HepG2 (cell line): ENCODE data around the gene CCDC154. TPM values are rescaled to one million over a fixed set of nuclear protein-coding genes. Genes with fewer than 3 reads are reported as not detected.

Experiments
- CBX5 ChIP-seq: sonication (generic); formaldehyde crosslinking; IDR thresholded peaks from 2 replicates; pipeline ENCODE4 v1.4.0; 2020; ENCODE audit warnings: missing genetic modification reagents, borderline replicate concordance
- FOXC1 ChIP-seq: sonication (generic); formaldehyde crosslinking; IDR thresholded peaks from 2 replicates; pipeline ENCODE4 v1.8.0; 2022; ENCODE audit warnings: mild to moderate bottlenecking, missing genetic modification reagents, borderline replicate concordance
- MAFK ChIP-seq, 2 experiments: IDR thresholded peaks in 1 of 2; conservative IDR thresholded peaks in 1 of 2; 2 replicates each; pipeline ENCODE4 v1.6.1; 2011; ENCODE audit warnings: improper control_type of control experiment in 2 of 2, low read length in 2 of 2
- NFATC3 ChIP-seq: sonication (generic); formaldehyde crosslinking; IDR thresholded peaks from 2 replicates; pipeline ENCODE4 v1.5.1; 2020; ENCODE audit warnings: mild to moderate bottlenecking, missing genetic modification reagents
- NRL ChIP-seq: sonication (generic); formaldehyde crosslinking; IDR thresholded peaks from 2 replicates; pipeline ENCODE4 v1.5.0; 2020; ENCODE audit warnings: missing genetic modification reagents, mild to moderate bottlenecking, moderate library complexity, borderline replicate concordance
- PAWR ChIP-seq: sonication (generic); formaldehyde crosslinking; IDR thresholded peaks from 2 replicates; pipeline ENCODE4 v1.4.0; 2020; ENCODE audit warnings: missing genetic modification reagents, mild to moderate bottlenecking, borderline replicate concordance
- PBX2 ChIP-seq: IDR thresholded peaks from 2 replicates; pipeline ENCODE4 v1.6.1; 2016; ENCODE audit warnings: control low read depth
- PPARG ChIP-seq: conservative IDR thresholded peaks from 2 replicates; pipeline ENCODE4 v1.6.1; 2016; ENCODE audit warnings: missing biosample characterization, missing genetic modification reagents
- PRDM15 ChIP-seq: sonication (generic); formaldehyde crosslinking; IDR thresholded peaks from 2 replicates; pipeline ENCODE4 v1.4.0; 2020; ENCODE audit warnings: missing genetic modification reagents
- RELA ChIP-seq: sonication (generic); formaldehyde crosslinking; IDR thresholded peaks from 2 replicates; pipeline ENCODE4 v1.4.0; 2020; ENCODE audit warnings: missing genetic modification reagents
- SOX5 ChIP-seq: IDR thresholded peaks from 2 replicates; pipeline ENCODE4 v1.6.1; 2016; ENCODE audit warnings: borderline replicate concordance
- TEAD2 ChIP-seq: sonication (generic); formaldehyde crosslinking; IDR thresholded peaks from 2 replicates; pipeline ENCODE4 v1.9.0; 2021; ENCODE audit warnings: missing genetic modification reagents
- TMF1 ChIP-seq: sonication (generic); formaldehyde crosslinking; IDR thresholded peaks from 2 replicates; pipeline ENCODE4 v1.8.1; 2022; ENCODE audit warnings: low read depth, missing genetic modification reagents
- XRCC5 ChIP-seq: fragments of 200-400 bp; formaldehyde crosslinking; optimal IDR thresholded peaks from 2 replicates; pipeline ENCODE3; 2017; ENCODE audit warnings: mild to moderate bottlenecking, low read length
- YY1 ChIP-seq: IDR thresholded peaks from 2 replicates; pipeline ENCODE4 v1.6.1; 2011; ENCODE audit warnings: low read length, low read depth, moderate library complexity, mild to moderate bottlenecking; ENCODE audit not compliant: insufficient read depth, insufficient replicate concordance
- ZBTB21 ChIP-seq: sonication (generic); formaldehyde crosslinking; IDR thresholded peaks from 2 replicates; pipeline ENCODE4 v1.4.0; 2020; ENCODE audit warnings: missing genetic modification reagents
- ZBTB46 ChIP-seq: sonication (generic); formaldehyde crosslinking; IDR thresholded peaks from 2 replicates; pipeline ENCODE4 v1.4.0; 2020; ENCODE audit warnings: mild to moderate bottlenecking, missing genetic modification reagents, borderline replicate concordance
- ZBTB8A ChIP-seq: sonication (generic); formaldehyde crosslinking; IDR thresholded peaks from 2 replicates; pipeline ENCODE4 v1.4.0; 2020; ENCODE audit warnings: mild to moderate bottlenecking, low read depth, missing genetic modification reagents, borderline replicate concordance
- ZFP36 ChIP-seq: fragments of 150-350 bp; IDR thresholded peaks from 2 replicates; pipeline ENCODE4 v1.6.1; 2018; ENCODE audit warnings: borderline replicate concordance, low read length, low read depth; ENCODE audit not compliant: partially characterized antibody
- ZMYM2 ChIP-seq: sonication (generic); formaldehyde crosslinking; IDR thresholded peaks from 2 replicates; pipeline ENCODE4 v1.8.0; 2022; ENCODE audit warnings: mild to moderate bottlenecking, missing genetic modification reagents
- ZNF121 ChIP-seq: sonication (generic); formaldehyde crosslinking; IDR thresholded peaks from 2 replicates; pipeline ENCODE4 v1.5.0; 2020; ENCODE audit warnings: mild to moderate bottlenecking, missing genetic modification reagents
- ZNF234 ChIP-seq: sonication (generic); formaldehyde crosslinking; conservative IDR thresholded peaks from 2 replicates; pipeline ENCODE4 v1.5.1; 2020; ENCODE audit warnings: mild to moderate bottlenecking, missing genetic modification reagents
- ZNF557 ChIP-seq: sonication (generic); formaldehyde crosslinking; IDR thresholded peaks from 2 replicates; pipeline ENCODE4 v1.4.0; 2020; ENCODE audit warnings: missing genetic modification reagents
- ZNF576 ChIP-seq: sonication (generic); formaldehyde crosslinking; IDR thresholded peaks from 2 replicates; pipeline ENCODE4 v1.4.0; 2020; ENCODE audit warnings: mild to moderate bottlenecking, missing genetic modification reagents
- polyA plus RNA-seq, 8 experiments: library from polyadenylated mRNA; depleted of rRNA in 3 of 8; stranded (reverse) in 7 of 8; unstranded in 1 of 8; fragments of >200 nt; fragmentation: Illumina TruSeq in 4 of 8; extraction: Trizol in 4 of 8; gene quantifications; 2 replicates each; pipeline versions ENCODE4 v1.2.1 to v1.2.3, GENCODE V29; 2011 to 2016; ENCODE audit warnings: low read depth in 4 of 8, missing spikeins in 1 of 8, mixed read lengths in 1 of 8; ENCODE audit not compliant: insufficient read depth in 1 of 8
- total RNA-seq, 5 experiments: library from RNA; depleted of rRNA; stranded (reverse); fragments of >200 nt; fragmentation: Illumina TruSeq; extraction: Trizol; gene quantifications; 2 replicates each; pipeline ENCODE4 v1.2.3, GENCODE V29; 2016; ENCODE audit warnings: low read depth in 1 of 5

CCDC154 gene
- total and polyA plus RNA-seq, 2 of the 13 experiments (the other 11 are each of a cell fraction or from before 2014, with no cell fraction given), result 0.92 to 1.5 TPM

- TF ChIP-seq ZBTB8A (CRISPR knock-in tag) (no peak), PBX2 (CRISPR knock-in tag) (no peak), ZMYM2 (CRISPR knock-in tag) (no peak), RELA (CRISPR knock-in tag) (no peak), ZNF576 (no peak), ZNF121 (CRISPR knock-in tag) (no peak), XRCC5 (no peak), ZNF234 (CRISPR knock-in tag) (no peak), TEAD2 (no peak), CBX5 (CRISPR knock-in tag) (no peak), ZFP36 (no peak), PRDM15 (no peak), NFATC3 (no peak), SOX5 (CRISPR knock-in tag) (0 out of 2 replicates have a peak, but pooled peaks have one; percentile 17), NRL (CRISPR knock-in tag) (peak; percentile 81; the same call in 1 of the 2 replicates), MAFK (conservative IDR thresholded peaks at IDR 0.05 in 1 of 2, IDR thresholded peaks at IDR 0.05 in 1 of 2; ENCODE audit: low read length in 2 of 2) (no peak), PPARG (CRISPR knock-in tag) (no peak), PAWR (CRISPR knock-in tag) (no peak), ZBTB46 (CRISPR knock-in tag) (no peak), YY1 (peak; percentile 56), ZNF557 (no peak), FOXC1 (CRISPR knock-in tag) (peak; percentile 51; the same call in 1 of the 2 replicates), TMF1 (no peak), ZBTB21 (CRISPR knock-in tag) (no peak)
These were observed 48.8 kb upstream of the CCDC154 start, which contains the start of gene TELO2 (continued) for GRCh38 chr16:1492923-1493745.
